IPS-20b (cell line): ENCODE measurements around the gene HOXB3.

ENCODE experiments used
- H3K27ac ChIP-seq: one replicate; pipeline ENCODE4 v1.5.1; 2013; ENCODE audit warnings: low read length
- H3K27me3 ChIP-seq: 2 replicates; pipeline ENCODE4 v1.6.1; 2013; ENCODE audit warnings: mild to moderate bottlenecking, low read length, inconsistent platforms; ENCODE audit not compliant: insufficient read depth
- H3K36me3 ChIP-seq: 2 replicates; pipeline ENCODE4 v1.6.1; 2013; ENCODE audit warnings: low read depth, mild to moderate bottlenecking, inconsistent platforms, low read length, moderate library complexity; ENCODE audit not compliant: insufficient read depth
- H3K4me1 ChIP-seq: 2 replicates; pipeline ENCODE4 v1.6.1; 2013; ENCODE audit warnings: mild to moderate bottlenecking, control low read depth, inconsistent platforms, low read length, moderate library complexity; ENCODE audit not compliant: insufficient read depth
- H3K4me3 ChIP-seq: 2 replicates; pipeline ENCODE4 v1.5.1; 2013; ENCODE audit warnings: mild to moderate bottlenecking, low read length, inconsistent platforms
- H3K9ac ChIP-seq: 2 replicates; pipeline ENCODE4 v1.6.1; 2013; ENCODE audit warnings: low read depth, mild to moderate bottlenecking, inconsistent platforms, low read length, moderate library complexity
- H3K9me3 ChIP-seq: 2 replicates; pipeline ENCODE4 v1.6.1; 2013; ENCODE audit warnings: mild to moderate bottlenecking, low read depth, low read length, inconsistent platforms; ENCODE audit not compliant: insufficient read depth

HOXB3 gene

DNA sequence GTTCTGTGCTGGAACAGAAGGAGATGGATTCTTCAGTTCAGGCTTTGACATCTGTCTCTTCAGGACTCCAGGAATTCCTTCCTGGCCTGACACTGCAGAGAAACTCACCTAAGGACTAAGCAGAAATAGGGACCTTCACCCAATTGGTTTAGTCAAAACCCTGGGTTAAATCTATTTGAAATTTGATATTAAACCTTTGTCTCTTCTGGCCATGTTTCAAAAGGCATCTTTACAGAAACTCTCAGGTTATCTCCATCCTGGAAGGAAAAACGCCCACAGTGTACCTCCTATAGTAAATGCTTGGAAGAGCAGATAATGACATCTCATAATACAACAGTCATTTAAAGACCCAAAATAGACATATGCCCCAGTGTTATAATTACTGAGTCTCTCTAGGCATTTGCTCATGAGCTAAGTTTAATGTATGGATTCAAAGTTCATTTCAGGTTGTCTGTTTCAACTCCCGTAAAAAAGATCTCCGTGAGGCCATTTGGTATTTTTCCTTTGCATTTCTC, 6.3 kb downstream of the HOXB3 start:
- peaks cover 100% of the 10 kb centered on the region for H3K27me3 ChIP-seq
- H3K9me3 ChIP-seq: peaks cover 7% of the 10 kb centered on the region; the same call in 1 of the 2 replicates
- H3K4me3 ChIP-seq: no peak overlapping the region
- no peak overlapping the region for H3K27ac ChIP-seq
- no peaks in the 10 kb centered on the region for H3K36me3 ChIP-seq
- no peaks in the 10 kb centered on the region for H3K4me1 ChIP-seq
- H3K9ac ChIP-seq: no peak overlapping the region

DNA sequence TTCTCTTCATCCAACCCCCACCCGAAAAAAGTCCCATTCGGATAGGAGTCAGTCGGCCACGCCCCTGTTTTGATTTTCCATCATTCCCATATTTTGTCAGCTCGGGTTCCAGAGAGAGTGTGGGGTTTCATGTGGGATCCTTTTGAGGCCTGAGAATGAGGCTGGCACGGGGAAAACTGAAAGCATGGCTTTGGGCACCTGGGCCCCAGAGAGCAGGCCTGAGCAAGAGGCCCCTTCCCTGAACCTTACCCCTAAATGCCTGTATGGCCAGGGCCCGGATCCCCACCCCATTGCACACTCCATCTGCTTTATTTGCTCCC, 7.3 kb downstream of the HOXB3 start:
- Histone ChIP-seq H3K9ac (no peak overlapping the region), H3K36me3 (no peaks in the 10 kb centered on the region), H3K27me3 (peaks cover 100% of the 10 kb centered on the region), H3K27ac (no peak overlapping the region), H3K9me3 (peaks cover 7% of the 10 kb centered on the region; the same call in 1 of the 2 replicates), H3K4me1 (no peaks in the 10 kb centered on the region), H3K4me3 (no peak overlapping the region)

DNA sequence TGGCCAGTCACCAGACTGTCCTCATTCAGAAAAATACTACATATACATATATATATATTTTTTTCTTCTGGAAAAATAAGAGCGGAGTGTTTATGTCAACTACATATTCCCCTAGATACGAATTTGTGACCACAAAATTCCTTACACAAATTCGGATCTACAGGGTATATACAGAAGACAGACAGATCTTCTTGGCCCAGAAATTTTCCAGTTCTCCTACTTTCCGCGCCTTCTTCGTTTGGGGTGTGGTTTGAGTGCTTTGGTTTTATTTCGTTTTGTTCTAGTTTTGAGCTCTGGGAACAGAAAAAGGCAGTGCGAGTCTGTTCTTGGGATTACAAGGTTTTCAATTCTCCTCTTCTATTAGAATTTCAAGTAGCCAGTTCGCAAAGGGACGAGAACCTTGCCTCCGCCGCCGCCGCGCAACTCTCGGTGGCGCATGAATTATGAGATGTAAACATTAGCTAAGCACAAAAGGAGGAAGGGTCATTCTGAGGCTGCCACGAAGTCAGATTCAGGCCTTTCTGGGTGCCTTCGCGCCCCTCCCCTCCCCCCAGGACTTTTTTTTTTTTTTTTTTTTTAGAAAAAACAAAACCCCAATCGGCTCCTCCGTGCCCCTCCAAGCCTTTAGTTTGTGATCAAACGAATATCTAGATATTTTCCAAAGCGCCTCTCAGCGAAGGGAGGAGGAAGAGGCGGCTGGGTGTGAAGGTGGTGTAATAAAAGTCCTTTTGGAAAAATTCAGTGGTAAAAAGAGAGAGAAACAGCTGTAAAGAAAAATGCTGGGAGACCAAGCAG, 10.1 kb downstream of the HOXB3 start:
- Histone ChIP-seq H3K27ac (no peak overlapping the region), H3K9me3 (peaks cover 4% of the 10 kb centered on the region; the same call in 1 of the 2 replicates), H3K27me3 (peaks cover 100% of the 10 kb centered on the region), H3K9ac (no peak overlapping the region), H3K36me3 (no peaks in the 10 kb centered on the region), H3K4me3 (no peak overlapping the region), H3K4me1 (no peaks in the 10 kb centered on the region)

DNA sequence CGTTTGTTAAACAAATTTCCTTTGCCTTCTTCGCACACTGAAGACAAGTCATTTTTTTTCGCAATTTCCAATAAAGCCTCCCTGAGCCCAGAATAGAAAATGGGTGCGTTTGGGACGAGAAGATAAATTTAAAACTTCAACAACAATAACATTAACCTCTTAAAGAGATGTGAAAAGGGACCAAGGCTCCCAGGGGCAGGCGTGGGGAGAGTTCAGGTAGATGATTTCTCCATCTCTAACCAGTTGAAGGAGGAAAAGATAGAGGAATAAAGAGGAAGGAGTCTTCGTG, 10.6 kb downstream of the HOXB3 start:
- no peaks in the 10 kb centered on the region for H3K4me1 ChIP-seq
- H3K27ac ChIP-seq: no peak overlapping the region
- H3K27me3 ChIP-seq: peaks cover 100% of the 10 kb centered on the region
- H3K9me3 ChIP-seq: peaks cover 4% of the 10 kb centered on the region; the same call in 1 of the 2 replicates
- H3K36me3 ChIP-seq: no peaks in the 10 kb centered on the region
- H3K9ac ChIP-seq: no peak overlapping the region
- H3K4me3 ChIP-seq: no peak overlapping the region

DNA sequence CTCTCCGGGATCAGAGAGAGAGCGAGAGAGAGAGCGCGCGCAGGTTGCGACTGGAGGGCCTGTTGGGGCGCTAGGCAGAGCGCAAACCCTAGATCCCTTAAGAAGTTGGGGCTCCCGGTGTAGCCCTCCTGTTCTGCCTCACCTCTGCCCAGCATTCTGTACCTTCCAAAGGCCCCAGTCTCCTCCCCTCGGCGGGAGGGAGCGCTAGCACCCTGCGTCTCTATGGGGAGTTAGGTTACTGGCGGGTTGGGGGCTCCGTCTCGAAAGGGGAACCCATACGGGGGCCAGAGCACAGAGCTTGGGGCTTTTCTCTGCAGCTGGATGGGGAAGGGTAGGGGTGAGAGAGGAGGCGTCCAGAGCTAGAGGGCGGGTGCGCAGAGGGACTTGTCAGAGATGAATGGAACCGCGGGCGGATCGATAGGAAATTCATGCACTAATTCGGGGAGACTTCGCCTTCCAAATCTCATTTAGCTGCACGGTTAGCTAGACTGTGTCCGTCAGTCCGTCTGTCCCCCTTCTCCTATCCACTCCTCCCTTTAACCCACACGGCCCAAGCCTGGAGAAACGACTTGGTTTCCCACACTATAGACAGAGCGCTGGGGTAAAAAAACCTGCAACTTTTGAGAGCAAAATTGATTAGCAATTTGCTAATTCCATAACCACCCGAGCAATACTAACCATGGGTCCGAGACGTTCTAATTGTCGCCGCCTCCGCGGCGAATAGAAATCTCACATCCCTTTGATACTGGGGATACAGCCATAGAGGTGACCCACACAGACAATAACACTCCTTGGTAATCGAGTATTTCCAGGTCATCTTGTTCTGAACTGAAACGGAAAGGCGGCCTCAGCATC, 11.2 kb downstream of the HOXB3 start:
- Histone ChIP-seq H3K9me3 (peaks cover 4% of the 10 kb centered on the region; the same call in 1 of the 2 replicates), H3K27ac (no peak overlapping the region), H3K36me3 (no peaks in the 10 kb centered on the region), H3K9ac (no peak overlapping the region), H3K27me3 (peaks cover 100% of the 10 kb centered on the region), H3K4me1 (no peaks in the 10 kb centered on the region), H3K4me3 (no peak overlapping the region)

DNA sequence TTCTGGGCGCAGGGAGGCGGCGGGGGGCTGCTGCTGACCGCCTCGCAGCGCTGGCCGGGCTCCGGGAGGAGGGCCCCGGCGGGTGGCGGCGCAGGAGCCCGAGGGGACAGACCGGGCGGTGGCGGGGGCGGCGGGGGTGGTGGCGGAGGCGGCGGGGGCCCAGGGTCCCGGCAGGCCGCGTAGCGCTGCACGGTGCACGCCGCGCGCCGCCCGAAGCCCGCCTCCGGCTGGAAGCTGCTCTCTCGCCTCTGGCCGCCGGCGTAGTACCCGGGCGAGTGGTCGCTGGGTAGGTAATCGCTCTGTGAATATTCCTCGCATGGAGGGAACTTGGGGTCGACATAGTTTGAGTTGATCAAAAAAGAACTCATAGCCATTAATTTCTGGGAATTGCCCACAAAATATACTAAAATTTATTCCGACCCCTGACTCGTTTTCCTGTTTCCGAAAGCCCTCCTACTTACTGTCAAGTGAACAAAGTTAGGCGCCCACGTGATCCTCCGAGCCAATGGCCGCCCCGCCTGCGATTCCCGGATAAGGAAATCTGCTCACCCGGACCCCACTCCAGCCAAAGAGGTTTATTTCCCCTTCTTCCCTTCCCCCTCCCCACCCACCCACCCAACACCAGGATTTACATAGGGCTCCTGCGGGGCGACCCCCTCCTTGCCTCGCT, 12.0 kb downstream of the HOXB3 start, which contains the start of gene HOXB4:
TSS of gene HOXB4 (minus strand) at position 405 of the 670 bp plus-strand sequence. CDS start at position 374, 31 bp downstream.
- H3K9me3 ChIP-seq: peaks cover 4% of the 10 kb centered on the region; the same call in 1 of the 2 replicates
- no peak within 1 kb of the TSS for H3K9ac ChIP-seq
- no peaks in the 10 kb centered on the region for H3K4me1 ChIP-seq
- H3K27ac ChIP-seq: no peak within 1 kb of the TSS
- no peaks in the 10 kb centered on the region for H3K36me3 ChIP-seq
- H3K4me3 ChIP-seq: no peak within 1 kb of the TSS
- peaks cover 100% of the 10 kb centered on the region for H3K27me3 ChIP-seq

DNA sequence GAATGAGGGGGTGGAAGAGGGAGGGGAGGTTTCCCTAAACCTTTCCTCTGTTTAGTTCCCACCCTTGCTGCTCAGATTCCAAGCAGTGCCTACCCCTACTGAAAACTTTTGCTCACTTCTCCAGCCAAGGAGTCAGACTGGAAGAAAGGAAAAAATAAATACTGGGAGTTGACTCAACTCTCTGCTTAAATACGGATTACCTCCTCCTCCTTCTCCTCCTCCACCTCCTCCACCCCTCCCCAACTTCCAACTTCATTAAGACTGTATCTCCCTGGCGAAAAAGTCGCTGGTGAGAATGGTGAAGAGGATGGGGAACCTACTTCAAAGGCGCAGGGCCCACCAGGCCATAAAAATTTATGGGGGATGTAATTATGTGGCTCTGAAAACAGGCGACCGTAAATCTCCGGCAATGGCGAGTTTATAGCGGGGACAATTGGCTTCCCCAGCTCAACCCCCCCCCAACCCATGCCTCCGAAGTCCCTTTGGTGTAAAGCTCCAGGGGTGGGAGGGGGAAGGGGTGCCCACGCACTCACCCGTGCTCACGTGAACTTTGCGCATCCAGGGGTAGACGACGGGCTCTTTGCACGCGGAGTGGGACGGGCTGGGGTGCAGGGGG, 12.6 kb downstream of the HOXB3 start:
- H3K36me3 ChIP-seq: no peaks in the 10 kb centered on the region
- peaks cover under 1% of the 10 kb centered on the region; the same call in 1 of the 2 replicates for H3K9me3 ChIP-seq
- no peak overlapping the region for H3K4me3 ChIP-seq
- H3K27me3 ChIP-seq: peaks cover 100% of the 10 kb centered on the region
- H3K27ac ChIP-seq: no peak overlapping the region
- H3K4me1 ChIP-seq: no peaks in the 10 kb centered on the region
- H3K9ac ChIP-seq: no peak overlapping the region

DNA sequence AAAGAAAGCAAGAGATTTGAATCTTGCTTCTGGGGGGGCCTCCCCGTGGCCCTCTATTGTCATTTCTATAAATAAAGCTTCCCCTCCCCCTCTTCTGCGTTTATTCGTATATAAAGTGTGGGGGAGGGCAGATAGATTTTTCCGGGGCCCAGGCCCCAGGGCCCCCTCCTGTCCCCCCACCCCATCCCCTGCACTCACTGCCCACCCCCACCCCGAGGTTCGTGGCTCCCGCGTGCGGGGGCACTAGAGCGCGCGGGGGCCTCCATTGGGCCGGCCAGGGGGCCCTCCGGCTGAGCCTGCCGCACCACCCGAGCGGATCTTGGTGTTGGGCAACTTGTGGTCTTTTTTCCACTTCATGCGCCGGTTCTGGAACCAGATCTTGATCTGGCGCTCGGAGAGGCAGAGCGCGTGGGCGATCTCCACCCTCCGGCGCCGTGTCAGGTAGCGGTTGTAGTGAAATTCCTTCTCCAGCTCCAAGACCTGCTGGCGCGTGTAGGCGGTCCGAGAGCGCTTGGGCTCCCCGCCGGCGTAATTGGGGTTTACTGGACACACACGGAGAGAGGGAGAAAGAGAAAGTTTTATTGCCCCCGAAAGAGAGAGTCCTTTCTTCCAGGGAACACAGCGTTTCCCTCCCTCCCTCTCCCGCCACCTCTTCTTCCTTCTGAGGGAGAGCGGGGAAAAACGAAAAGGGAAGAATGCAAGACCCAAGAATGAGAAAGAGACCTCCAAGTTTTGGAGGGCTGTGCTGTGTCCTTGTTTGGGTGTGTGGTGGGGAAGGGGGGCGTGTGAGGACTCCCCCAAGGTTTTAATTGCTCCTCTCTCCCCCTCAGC, 13.3 kb downstream of the HOXB3 start:
- Histone ChIP-seq H3K27me3 (peaks cover 100% of the 10 kb centered on the region), H3K9ac (no peak overlapping the region), H3K9me3 (no peaks in the 10 kb centered on the region; the same call in 1 of the 2 replicates), H3K4me1 (no peaks in the 10 kb centered on the region), H3K27ac (no peak overlapping the region), H3K4me3 (no peak overlapping the region), H3K36me3 (no peaks in the 10 kb centered on the region)

DNA sequence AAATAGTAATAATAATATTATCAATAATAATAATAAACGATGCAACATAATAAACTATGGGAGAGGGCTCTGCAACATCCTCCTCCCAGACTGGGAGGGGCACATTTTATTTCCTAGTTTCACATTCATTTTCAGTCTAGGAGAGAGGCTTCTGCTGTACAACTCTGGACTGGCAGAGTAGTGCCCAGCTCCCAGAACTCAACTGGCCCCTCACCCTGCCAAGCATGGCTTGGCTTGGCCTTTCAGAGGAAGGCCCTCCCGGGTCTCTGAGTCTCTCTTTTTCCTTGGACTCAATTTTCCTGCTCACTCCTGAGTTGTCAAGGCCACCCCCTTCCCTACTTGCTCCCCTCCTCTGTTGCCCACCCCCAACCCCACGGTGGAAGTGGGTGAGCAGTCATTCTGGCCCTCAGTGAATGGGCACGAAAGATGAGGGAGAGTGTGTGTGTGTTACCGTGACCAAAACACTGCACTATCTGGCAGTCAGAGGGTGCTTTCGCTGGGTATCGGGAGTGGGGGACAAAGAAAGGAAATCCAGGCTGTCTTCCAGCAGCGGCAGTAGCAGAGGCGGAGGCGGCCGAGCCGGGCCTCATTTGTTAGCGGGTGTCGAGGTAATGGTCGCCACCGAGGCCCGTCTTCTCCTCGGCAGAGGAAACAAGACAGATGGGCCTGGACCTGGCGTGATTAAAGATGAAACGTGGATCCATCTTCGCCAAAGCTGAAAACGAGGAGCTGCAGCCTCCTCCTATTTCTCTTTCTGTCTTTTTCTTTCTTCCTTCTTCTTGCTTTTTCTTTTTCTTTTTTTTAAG, 14.2 kb downstream of the HOXB3 start:
- Histone ChIP-seq H3K9ac (no peak overlapping the region), H3K9me3 (no peaks in the 10 kb centered on the region; the same call in 1 of the 2 replicates), H3K27ac (no peak overlapping the region), H3K36me3 (no peaks in the 10 kb centered on the region), H3K27me3 (peaks cover 100% of the 10 kb centered on the region), H3K4me1 (no peaks in the 10 kb centered on the region), H3K4me3 (no peak overlapping the region)

DNA sequence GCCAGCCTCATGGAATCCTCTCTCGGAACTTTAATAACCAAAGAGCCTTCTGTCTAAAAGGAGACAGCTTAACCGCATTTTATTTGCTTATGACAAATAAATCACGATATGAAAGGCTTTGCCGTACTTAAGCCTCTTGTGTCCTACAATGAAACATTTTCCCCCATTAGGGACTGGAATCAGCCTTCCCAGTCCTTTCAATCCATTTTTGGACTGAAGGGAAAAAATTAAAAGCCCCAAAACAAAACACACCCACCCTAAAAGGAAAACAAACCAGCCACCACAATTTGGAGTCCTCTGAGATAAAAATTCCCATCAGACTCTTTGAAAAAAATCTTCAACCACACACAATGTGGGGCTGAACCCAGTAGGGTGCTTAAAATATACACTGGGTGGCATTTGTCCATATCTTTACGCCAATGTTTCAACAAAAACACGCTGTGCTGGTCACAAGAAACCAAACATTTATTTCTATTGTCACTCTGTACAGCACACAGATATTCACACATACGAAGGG, 14.9 kb downstream of the HOXB3 start:
- Histone ChIP-seq H3K27ac (no peak overlapping the region), H3K27me3 (peaks cover 100% of the 10 kb centered on the region), H3K36me3 (no peaks in the 10 kb centered on the region)

More for the DNA sequence above, 14.9 kb downstream of the HOXB3 start:
- no peak overlapping the region for H3K9ac ChIP-seq
- no peaks in the 10 kb centered on the region; the same call in 1 of the 2 replicates for H3K9me3 ChIP-seq
- no peaks in the 10 kb centered on the region for H3K4me1 ChIP-seq
- no peak overlapping the region for H3K4me3 ChIP-seq
